Body of pancreas (tissue), 4 donors: ENCODE data around the gene NFKB1.

Experiments
- CTCF ChIP-seq, 7 experiments: fragments of 450-650 bp in 4 of 7; fragments of 200-600 bp in 3 of 7; sonication (generic) in 3 of 7; IDR thresholded peaks; one replicate each; pipeline ENCODE4 v1.5.1; 2016 to 2019; ENCODE audit warnings: antibody characterized with exemption in 7 of 7
- POLR2A ChIP-seq, 3 donors: fragments of 450-650 bp; IDR thresholded peaks; one replicate each; pipeline ENCODE4 v1.6.1; 2016; ENCODE audit warnings: antibody characterized with exemption in 3 of 3, mild to moderate bottlenecking in 2 of 3

DNA sequence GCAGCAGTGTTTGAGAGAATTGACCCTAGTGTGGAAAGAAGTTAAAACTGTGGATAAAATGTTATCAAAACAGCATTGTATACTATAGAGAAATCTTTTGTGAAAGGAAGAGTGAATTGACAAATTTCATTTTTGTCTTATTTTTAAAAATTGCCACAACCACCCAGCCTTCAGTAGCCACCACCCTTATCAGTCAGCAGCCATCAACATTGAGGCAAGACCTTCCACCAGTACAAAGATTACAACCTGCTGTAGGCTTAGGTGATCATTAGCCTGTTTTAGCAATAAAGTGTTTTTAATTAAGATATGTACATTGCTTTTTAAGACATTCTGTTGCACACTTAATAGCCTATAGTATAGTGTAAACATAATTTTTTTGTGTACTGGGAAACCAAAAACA, 91.1 kb downstream of the NFKB1 start:
- no peak for TF ChIP-seq CTCF (IDR thresholded peaks at IDR 0.05)
- TF ChIP-seq POLR2A (IDR thresholded peaks at IDR 0.05) = no peak
